PC-9 (cell line): ENCODE measurements around the gene KMT5C. TPM values are rescaled to one million over a fixed set of nuclear protein-coding genes. Genes with fewer than 3 reads are reported as not detected.

Source experiments
- BruUV-seq: library from RNA; stranded (reverse); fragments of 400-500 nt; replicated peaks from 2 replicates; lab custom pipeline; 2021; lab: Mats Ljungman, UMichigan
- CTCF ChIA-PET: fragments of 300-600 bp; sonication (Branson Sonifier 250); formaldehyde crosslinking; loops from one replicate; lab custom pipeline; 2022; ENCODE audit warnings: antibody characterized with exemption; lab: Charles Lee
- POLR2A ChIA-PET: fragments of 300-600 bp; sonication (Branson Sonifier 250); formaldehyde crosslinking; loops from one replicate; lab custom pipeline; 2022; ENCODE audit warnings: antibody characterized with exemption; ENCODE audit not compliant: unreplicated experiment; lab: Charles Lee
- DNase-seq, 2 experiments: peaks; one replicate each; pipeline versions ENCODE4 v3.0.0 to v3.0.0-alpha.2; 2015 to 2022; ENCODE audit warnings: mixed read lengths in 1 of 2
- H2AFZ ChIP-seq: fragments of 200-600 bp; sonication (generic); 2 replicates; pipeline ENCODE4 v1.8.1; 2017; ENCODE audit warnings: antibody characterized with exemption
- H3F3A ChIP-seq: fragments of 200-600 bp; sonication (generic); 2 replicates; pipeline ENCODE4 v1.8.1; 2017; ENCODE audit warnings: antibody characterized with exemption, mild to moderate bottlenecking, low read depth; ENCODE audit not compliant: insufficient read depth
- H3K27ac ChIP-seq: fragments of 200-600 bp; sonication (generic); 2 replicates; pipeline ENCODE4 v1.6.1; 2016; ENCODE audit warnings: mixed run types
- H3K27me3 ChIP-seq: fragments of 200-600 bp; sonication (generic); 2 replicates; pipeline ENCODE4 v1.6.1; 2016; ENCODE audit warnings: low read depth, mixed run types; ENCODE audit not compliant: insufficient read depth
- H3K36me3 ChIP-seq: fragments of 200-600 bp; sonication (generic); 2 replicates; pipeline ENCODE4 v1.6.1; 2016; ENCODE audit warnings: low read depth, mixed run types
- H3K4me1 ChIP-seq: fragments of 200-600 bp; sonication (generic); replicated peaks from 2 replicates; pipeline ENCODE4 v1.6.1; 2016; ENCODE audit warnings: mixed run types; ENCODE audit not compliant: insufficient read depth
- H3K4me2 ChIP-seq: fragments of 200-600 bp; sonication (generic); 2 replicates; pipeline ENCODE4 v1.6.1; 2017; ENCODE audit warnings: mixed run types
- H3K4me3 ChIP-seq: fragments of 200-600 bp; sonication (generic); 2 replicates; pipeline ENCODE4 v1.6.1; 2016; ENCODE audit warnings: mixed run types
- H3K79me2 ChIP-seq: fragments of 200-600 bp; sonication (generic); 2 replicates; pipeline ENCODE4 v1.6.1; 2017; ENCODE audit warnings: low read depth, mixed run types
- H3K9me2 ChIP-seq: fragments of 200-600 bp; sonication (generic); 2 replicates; pipeline ENCODE4 v1.8.1; 2017; ENCODE audit warnings: mild to moderate bottlenecking; ENCODE audit not compliant: insufficient read depth
- H3K9me3 ChIP-seq: fragments of 200-600 bp; sonication (generic); 2 replicates; pipeline ENCODE4 v1.8.1; 2016; ENCODE audit warnings: low read depth; ENCODE audit not compliant: insufficient read depth
- H4K20me1 ChIP-seq: fragments of 200-600 bp; sonication (generic); 2 replicates; pipeline ENCODE4 v1.8.1; 2017; ENCODE audit not compliant: insufficient read depth
- CTCF ChIP-seq: fragments of 200-600 bp; sonication (generic); conservative IDR thresholded peaks from 2 replicates; pipeline ENCODE4 v1.6.1; 2017; ENCODE audit warnings: mixed run types, antibody characterized with exemption, mild to moderate bottlenecking, moderate library complexity
- EZH2 ChIP-seq: fragments of 200-600 bp; sonication (generic); IDR thresholded peaks from 2 replicates; pipeline ENCODE4 v1.8.0; 2017; ENCODE audit warnings: antibody characterized with exemption, low read depth
- intact Hi-C: fragments of 100-400 bp; cut with micrococcal nuclease; formaldehyde crosslinking; loops from one replicate; pipeline ENCODE4 v1.10.0; 2022; ENCODE audit not compliant: unreplicated experiment
- total RNA-seq: library from RNA; stranded (reverse); gene quantifications from 2 replicates; pipeline ENCODE4 v1.2.3, GENCODE V29; 2021

KMT5C gene
- total RNA-seq, 1 experiment from 2014 or later, result 71.6 TPM

GRCh38 chr19:55308281-55308680 is 31.4 kb upstream of the KMT5C start:
- H2AFZ ChIP-seq, result no peak overlapping the region
- no TSS peak for BruUV-seq
- intact Hi-C loops, result no loop called here

GRCh38 chr19:55309448-55309847 is 30.2 kb upstream of the KMT5C start:
- H3K79me2 ChIP-seq, result no peaks in the 10 kb centered on the region
- H3K9me2 ChIP-seq, result no peaks in the 10 kb centered on the region
- no peak overlapping the region for H3K4me2 ChIP-seq
- POLR2A ChIA-PET, result interaction anchor here (0.5 kb wide), 1 partner anchor 94 kb away, joined by 3 read pairs; no protein-coding TSS in a partner anchor
- no peak overlapping the region for H3K27ac ChIP-seq
- no peaks in the 10 kb centered on the region; the same call in 1 of the 2 replicates for H3F3A ChIP-seq
- H2AFZ ChIP-seq, result no peak overlapping the region
- no peaks in the 10 kb centered on the region for H3K27me3 ChIP-seq
- H3K4me1 ChIP-seq, result no peaks in the 10 kb centered on the region
- TF ChIP-seq EZH2 (no peak), CTCF (no peak)
- intact Hi-C loops, result no loop called here
- no TSS peak for BruUV-seq
- H3K36me3 ChIP-seq, result no peaks in the 10 kb centered on the region
- no peak for DNase-seq
- H3K4me3 ChIP-seq, result no peak overlapping the region
- CTCF ChIA-PET, result no interaction called here
- H3K9me3 ChIP-seq, result no peaks in the 10 kb centered on the region
- H4K20me1 ChIP-seq, result no peaks in the 10 kb centered on the region

More at GRCh38 chr19:55308281-55308680, 31.4 kb upstream of the KMT5C start:
- Histone ChIP-seq H3K27me3 (no peaks in the 10 kb centered on the region), H3F3A (peaks cover 7% of the 10 kb centered on the region; the same call in 1 of the 2 replicates), H3K79me2 (no peaks in the 10 kb centered on the region), H4K20me1 (no peaks in the 10 kb centered on the region), H3K4me2 (no peak overlapping the region), H3K9me2 (no peaks in the 10 kb centered on the region), H3K27ac (no peak overlapping the region), H3K9me3 (no peaks in the 10 kb centered on the region), H3K36me3 (no peaks in the 10 kb centered on the region), H3K4me3 (no peak overlapping the region), H3K4me1 (no peaks in the 10 kb centered on the region)
- CTCF ChIA-PET, result no interaction called here
- no peak for TF ChIP-seq CTCF
- no peak for TF ChIP-seq EZH2
- DNase-seq, result no peak
- POLR2A ChIA-PET, result no interaction called here

GRCh38 chr19:55310498-55310897 is 29.2 kb upstream of the KMT5C start:
- H3K36me3 ChIP-seq, result no peaks in the 10 kb centered on the region

More at GRCh38 chr19:55310498-55310897, 29.2 kb upstream of the KMT5C start:
- Histone ChIP-seq H3K27ac (no peak overlapping the region), H3K9me3 (no peaks in the 10 kb centered on the region), H3F3A (no peaks in the 10 kb centered on the region; the same call in 1 of the 2 replicates), H3K27me3 (no peaks in the 10 kb centered on the region), H3K9me2 (no peaks in the 10 kb centered on the region), H2AFZ (no peak overlapping the region), H3K4me3 (no peak overlapping the region), H3K4me2 (no peak overlapping the region), H4K20me1 (no peaks in the 10 kb centered on the region), H3K4me1 (no peaks in the 10 kb centered on the region), H3K79me2 (no peaks in the 10 kb centered on the region)
- ChIA-PET POLR2A (no interaction called here), CTCF (no interaction called here)
- DNase-seq, result no peak
- TF ChIP-seq CTCF (no peak), EZH2 (no peak)
- BruUV-seq, result no TSS peak
- intact Hi-C loops, result no loop called here
